Putamen (tissue), 1 donor: ENCODE results near the gene RAET1E.
"Not testable (repeated sequence)": the region's sequence is repeated elsewhere in the genome, so short reads cannot be mapped to it uniquely, and the experiment has no call there.

ENCODE experiments used
- DNase-seq: peaks from one replicate; pipeline ENCODE4 v3.0.0-alpha.2; 2016; ENCODE audit warnings: low spot score

Gene RAET1E

DNA sequence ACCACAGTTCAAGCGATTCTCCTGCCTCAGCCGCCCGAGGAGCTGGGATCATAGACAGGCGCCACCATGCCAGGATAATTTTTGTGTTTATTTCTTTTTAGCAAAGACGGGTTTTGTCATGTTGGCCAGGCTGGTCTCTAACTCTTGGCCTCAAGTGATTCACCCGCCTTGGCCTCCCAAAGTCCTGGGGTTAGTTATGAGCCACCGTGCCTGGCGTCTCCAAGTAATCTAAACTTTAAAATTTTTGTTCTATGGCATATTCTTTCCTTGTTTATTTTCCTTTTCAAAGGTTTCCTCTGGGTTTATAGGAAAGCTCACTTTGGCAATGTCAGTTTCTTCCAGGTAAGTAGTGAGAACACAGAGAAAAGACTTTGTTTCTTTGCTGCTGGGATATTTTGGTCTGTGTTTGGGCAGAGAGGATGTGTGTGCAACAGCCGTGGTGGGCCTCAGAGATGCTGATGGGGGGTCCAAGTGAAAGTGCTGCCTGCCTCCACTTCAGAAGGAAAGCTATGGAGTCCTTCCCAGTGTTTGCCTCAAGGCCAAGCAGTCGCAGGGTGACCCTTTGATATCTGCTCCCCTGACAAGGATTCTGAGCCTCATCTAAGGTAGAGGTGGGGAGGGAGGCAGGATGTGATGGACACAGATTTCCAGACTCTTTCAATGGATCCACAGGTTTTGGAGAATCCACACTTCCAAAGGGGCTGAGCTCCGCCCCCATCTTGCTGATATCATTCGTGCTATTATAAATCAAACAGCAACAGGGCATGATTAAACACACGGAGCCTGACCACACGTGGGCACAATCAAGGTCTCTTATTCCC lies 36.1 kb downstream of the RAET1E start:
- DNase-seq: no peak

- DNase-seq: no peak
Measured at GRCh38 chr6:149860834-149861602, 36.9 kb downstream of the RAET1E start.

DNA sequence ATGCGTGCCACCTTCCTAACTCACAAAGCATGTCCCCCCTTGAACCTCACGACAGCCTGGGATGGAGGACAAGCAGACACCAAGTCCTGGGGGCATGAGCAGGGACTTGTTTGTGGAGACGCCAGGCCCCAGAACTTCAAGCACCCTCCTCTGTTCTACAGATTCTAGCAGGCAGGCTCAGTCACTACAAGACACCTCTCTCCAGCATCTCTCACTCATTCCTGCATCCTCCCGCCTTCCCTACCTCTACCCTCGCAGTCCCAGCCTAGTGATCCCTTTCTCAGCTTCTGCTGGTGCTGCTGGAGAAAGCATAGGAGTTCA lies 37.4 kb downstream of the RAET1E start:
- no peak for DNase-seq

GRCh38 chr6:149859938-149860337 lies 38.0 kb downstream of the RAET1E start:
- DNase-seq: no peak

- DNase-seq: no peak
Measured at GRCh38 chr6:149859368-149859767, 38.5 kb downstream of the RAET1E start.

DNA sequence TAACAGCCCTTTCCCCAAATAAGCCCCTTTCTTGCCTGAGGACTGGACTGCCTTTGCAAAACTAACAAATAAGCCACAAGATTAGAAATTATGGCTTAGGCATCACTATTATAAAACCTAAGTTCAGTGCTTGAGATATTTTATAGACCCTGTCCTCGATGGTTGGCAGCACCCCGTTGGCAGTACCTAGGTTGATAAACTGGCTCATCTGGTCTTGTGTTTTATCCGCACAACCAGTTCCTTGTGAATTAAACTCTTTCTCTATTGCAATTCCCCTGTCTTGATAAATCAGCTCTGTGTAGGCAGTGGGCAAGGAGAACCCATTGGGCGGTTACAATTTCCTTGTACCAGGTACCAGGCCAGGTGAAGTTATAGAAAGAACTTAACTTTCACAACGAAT lies 40.4 kb downstream of the RAET1E start:
- no peak for DNase-seq

DNA sequence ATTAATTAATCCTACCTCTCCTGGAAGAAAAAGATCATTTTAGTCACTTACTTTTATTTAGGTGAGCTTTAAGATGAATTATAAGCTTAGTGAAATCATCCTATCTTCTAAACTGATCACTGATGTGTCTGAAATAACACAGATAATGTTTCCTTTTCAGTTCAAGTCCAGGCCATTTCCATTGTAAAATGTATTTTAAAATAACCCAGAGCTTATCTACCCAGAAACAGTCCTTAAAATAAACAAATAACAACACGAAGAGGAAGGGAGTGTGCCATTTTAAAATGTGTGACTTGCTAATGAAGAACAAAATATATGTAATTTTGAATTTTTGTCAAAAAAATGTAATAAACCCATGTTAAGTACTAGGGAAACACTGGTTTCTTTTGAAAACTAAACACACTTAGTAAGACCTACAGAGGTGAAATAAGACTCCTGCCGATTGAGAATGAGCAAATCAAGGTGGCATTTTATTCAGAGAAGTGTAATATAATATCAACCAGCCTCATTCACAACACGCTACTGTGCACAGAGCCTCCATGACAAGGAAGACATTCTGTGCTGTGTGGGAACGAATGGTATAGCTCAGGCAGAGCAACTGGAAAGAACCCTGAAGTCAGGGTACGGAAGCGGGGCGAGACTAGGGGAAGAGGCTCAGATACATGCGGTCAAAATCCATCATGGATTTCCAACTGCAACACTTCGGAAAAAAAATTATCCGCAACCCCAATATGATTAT lies 41.5 kb downstream of the RAET1E start:
- no peak for DNase-seq

DNA sequence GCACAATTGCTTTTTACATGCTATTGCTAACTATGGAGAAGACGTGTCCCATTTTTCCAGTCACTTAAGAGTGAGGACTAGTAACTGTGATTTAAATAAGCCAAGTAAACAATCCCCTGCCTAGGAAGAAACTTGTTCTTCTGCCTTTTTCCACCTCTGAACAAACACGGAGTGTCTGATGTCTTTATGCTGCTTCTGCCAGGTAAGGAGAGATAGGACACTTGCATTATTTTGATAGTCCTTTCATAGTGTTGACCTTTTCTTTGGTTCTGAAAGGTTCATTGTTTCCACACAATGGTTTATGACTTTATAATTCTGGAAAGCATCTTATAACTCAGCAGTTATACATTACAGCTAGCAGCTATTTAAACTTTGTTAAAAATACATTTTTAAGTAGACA lies 42.2 kb downstream of the RAET1E start:
- DNase-seq: no peak

DNA sequence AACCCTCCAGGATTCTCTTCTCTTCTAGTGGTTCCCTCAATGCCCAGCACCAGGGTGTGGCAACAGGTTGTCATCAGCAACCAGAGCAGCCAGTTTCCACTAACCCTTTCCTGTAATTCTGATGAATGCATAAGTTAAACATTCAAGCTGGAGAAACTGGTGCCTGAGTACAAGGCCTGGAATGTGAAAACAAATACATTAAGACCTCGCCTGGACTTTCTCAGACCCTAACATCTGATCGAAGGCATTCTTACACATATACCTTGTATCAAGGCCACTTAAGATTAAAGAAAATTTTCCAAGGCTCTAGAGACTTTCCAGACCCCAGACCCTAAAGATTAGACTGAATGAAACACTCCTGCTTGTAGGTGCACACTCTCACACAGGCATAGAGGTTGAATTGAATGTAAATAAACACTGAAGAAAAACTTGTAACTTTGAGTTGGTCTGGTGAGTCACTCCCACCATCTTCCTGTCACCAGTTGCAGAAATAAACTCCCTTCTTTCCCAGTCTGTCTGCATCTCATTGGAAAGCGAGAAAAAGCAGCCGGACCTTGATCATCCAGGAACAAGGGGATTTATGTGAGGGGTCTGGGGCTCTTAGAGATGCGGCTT lies 42.8 kb downstream of the RAET1E start:
- no peak for DNase-seq

GRCh38 chr6:149854532-149854931 lies 43.4 kb downstream of the RAET1E start:
- DNase-seq: no peak

DNA sequence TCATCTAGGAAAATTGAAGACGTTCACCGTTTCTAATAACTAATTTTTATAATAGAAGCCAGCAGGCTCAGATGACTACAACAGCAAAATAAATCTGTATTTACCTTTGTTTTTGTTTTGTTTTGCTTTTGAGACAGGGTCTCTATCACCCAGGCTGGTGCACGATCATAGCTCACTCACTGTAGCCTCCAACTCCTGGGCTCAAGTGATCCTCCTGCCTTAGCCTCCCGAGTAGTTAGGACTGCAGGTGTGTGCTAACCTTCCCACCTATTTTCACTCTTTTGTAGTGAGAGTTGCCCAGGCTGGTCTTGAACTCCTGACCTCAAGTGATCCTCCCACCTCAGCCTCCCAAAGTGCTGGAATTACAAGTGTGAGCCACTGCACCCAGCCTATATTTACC lies 43.9 kb downstream of the RAET1E start:
- DNase-seq: not testable (repeated sequence)

DNA sequence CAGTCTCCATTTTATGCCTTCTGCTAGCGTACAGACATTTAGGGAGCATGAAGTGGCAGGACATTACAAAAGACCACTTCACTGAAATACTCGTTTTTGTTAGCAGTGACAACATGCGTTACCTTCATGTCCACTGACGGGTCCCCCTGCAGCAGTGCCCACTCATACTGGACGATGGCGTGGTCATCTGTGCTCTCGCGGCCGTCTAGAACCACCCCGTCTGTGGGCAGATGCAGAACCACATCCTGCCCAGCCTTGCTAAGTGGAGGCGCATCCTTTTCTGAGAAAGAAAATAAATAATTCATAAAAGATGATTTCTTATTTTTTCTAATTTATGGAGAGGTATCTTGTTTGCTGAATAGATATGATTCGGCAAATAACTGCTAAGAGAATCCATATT lies 45.0 kb downstream of the RAET1E start:
- no peak for DNase-seq

DNA sequence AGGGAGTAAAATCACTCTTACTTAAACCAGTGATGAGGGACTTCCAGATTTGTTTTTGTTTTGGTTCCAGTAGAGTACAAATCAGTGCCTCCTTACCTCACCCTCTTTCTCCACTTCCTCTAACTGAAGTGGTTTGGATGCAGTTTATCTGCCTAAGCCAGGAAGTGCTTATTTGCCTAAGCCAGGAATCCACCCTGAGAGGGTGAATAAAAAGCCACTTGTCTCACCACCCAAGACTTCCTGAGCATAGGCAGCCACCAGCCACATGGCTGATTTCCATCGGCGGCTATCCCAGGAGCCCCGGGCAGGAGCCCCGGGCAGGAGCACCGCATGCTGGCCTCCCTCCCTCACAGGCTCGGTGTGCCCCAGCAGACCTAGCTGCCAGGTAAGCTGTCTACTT lies 45.7 kb downstream of the RAET1E start:
- no peak for DNase-seq

GRCh38 chr6:149851461-149852110 lies 46.3 kb downstream of the RAET1E start:
- no peak for DNase-seq

- not testable (repeated sequence) for DNase-seq
Measured at GRCh38 chr6:149848343-149848742, 49.6 kb downstream of the RAET1E start.
